Natural killer cell treated with Interleukin-12 subunit alpha and Interleukin-12 subunit beta and Interleukin-15 and Interleukin-18, amount 100 ng/mL, for 72 hours (primary cell): ENCODE data around the gene MX1. TPM values are rescaled to one million over a fixed set of nuclear protein-coding genes. Genes with fewer than 3 reads are reported as not detected.

Experiments
- ATAC-seq, 2 donors: fragments of 150-1000 bp; cut with Tn5 transposase in 1 of 2; sonication (Bioruptor Pico), chemical (Tn5 transposase) in 1 of 2; 2 replicates each; pipeline ENCODE4 v1.10.0; 2021
- DNase-seq: peaks from one replicate; pipeline ENCODE4 v3.0.0; 2022; ENCODE audit warnings: low spot score
- H3K27ac Mint-ChIP-seq, 2 donors: 1 replicate in 1 of 2; 2 replicates in 1 of 2; pipeline ENCODE4 v1.8.0; 2022; ENCODE audit warnings: mixed read lengths in 2 of 2, mild to moderate bottlenecking in 1 of 2, moderate library complexity in 1 of 2
- H3K27me3 Mint-ChIP-seq, 2 donors: 1 replicate in 1 of 2; 2 replicates in 1 of 2; pipeline ENCODE4 v1.8.0; 2022; ENCODE audit warnings: mixed read lengths in 2 of 2
- H3K36me3 Mint-ChIP-seq: one replicate; pipeline ENCODE4 v1.8.0; 2022; ENCODE audit warnings: mixed read lengths
- H3K4me1 Mint-ChIP-seq, 2 donors: 1 replicate in 1 of 2; 2 replicates in 1 of 2; pipeline ENCODE4 v1.8.0; 2022; ENCODE audit warnings: low read depth in 2 of 2, mixed read lengths in 2 of 2, mild to moderate bottlenecking in 1 of 2
- H3K4me3 Mint-ChIP-seq: one replicate; pipeline ENCODE4 v1.8.0; 2022; ENCODE audit warnings: mixed read lengths
- H3K9me3 Mint-ChIP-seq: 2 replicates; pipeline ENCODE4 v1.8.0; 2022; ENCODE audit warnings: mixed read lengths
- total RNA-seq, 2 donors: library from RNA; stranded (reverse); gene quantifications; one replicate each; pipeline ENCODE4 v1.2.3, GENCODE V29; 2022

The MX1 gene
- total RNA-seq = 10 to 100 TPM; 10.9 to 19.2 TPM

GRCh38 chr21:41425954-41426675 is at the start of gene MX1:
Gene MX1 (plus strand): TSS chr21:41426239. CDS start chr21:41432071, 5,832 bp downstream.
- H3K27me3 Mint-ChIP-seq = no peaks in the 10 kb centered on the region
- ATAC-seq = peak; percentile 97 to 99

DNA sequence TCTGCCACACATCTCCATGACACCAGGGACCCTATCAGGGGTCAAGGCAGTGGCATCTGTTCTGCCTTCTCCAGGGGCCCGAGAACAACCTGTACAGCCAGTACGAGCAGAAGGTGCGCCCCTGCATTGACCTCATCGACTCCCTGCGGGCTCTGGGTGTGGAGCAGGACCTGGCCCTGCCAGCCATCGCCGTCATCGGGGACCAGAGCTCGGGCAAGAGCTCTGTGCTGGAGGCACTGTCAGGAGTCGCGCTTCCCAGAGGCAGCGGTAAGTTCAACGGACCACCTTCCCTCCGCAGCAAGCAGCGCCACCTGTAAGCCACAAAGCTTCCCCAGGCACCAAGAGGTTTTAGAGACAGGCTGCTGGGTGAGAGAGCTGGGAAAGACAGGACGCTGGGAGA is 48.3 kb upstream of the MX1 start:
- H3K9me3 Mint-ChIP-seq = no peaks in the 10 kb centered on the region
- DNase-seq = no peak
- ATAC-seq = no peak
- no peaks in the 10 kb centered on the region for H3K27me3 Mint-ChIP-seq
- no peak overlapping the region for H3K27ac Mint-ChIP-seq
- peaks cover 5 to 6% of the 10 kb centered on the region in 2 donors for H3K4me1 Mint-ChIP-seq
- peaks cover 4% of the 10 kb centered on the region for H3K36me3 Mint-ChIP-seq
- H3K4me3 Mint-ChIP-seq = no peak overlapping the region

More at GRCh38 chr21:41425954-41426675, at the start of gene MX1:
- Mint-ChIP-seq H3K4me3 (peak within 1 kb of the TSS; percentile 94), H3K27ac (peak within 1 kb of the TSS; percentile 71 to 80), H3K4me1 (peaks cover 11 to 15% of the 10 kb centered on the region in 2 donors), H3K9me3 (no peaks in the 10 kb centered on the region), H3K36me3 (no peaks in the 10 kb centered on the region)
- DNase-seq = peak; percentile 87

GRCh38 chr21:41378849-41379248 is 47.2 kb upstream of the MX1 start:
- Mint-ChIP-seq H3K27me3 (no peaks in the 10 kb centered on the region), H3K9me3 (no peaks in the 10 kb centered on the region), H3K27ac (no peak overlapping the region), H3K4me1 (peaks cover 5 to 6% of the 10 kb centered on the region in 2 donors), H3K36me3 (peaks cover 4% of the 10 kb centered on the region), H3K4me3 (no peak overlapping the region)
- DNase-seq = no peak
- no peak for ATAC-seq

- no peaks in the 10 kb centered on the region for H3K27me3 Mint-ChIP-seq
- peaks cover 4% of the 10 kb centered on the region for H3K36me3 Mint-ChIP-seq
- ATAC-seq (no peak), DNase-seq (no peak)
- H3K27ac Mint-ChIP-seq = no peak overlapping the region
- H3K4me1 Mint-ChIP-seq = peaks cover 2 to 3% of the 10 kb centered on the region in 2 donors
- H3K4me3 Mint-ChIP-seq = no peak overlapping the region
- H3K9me3 Mint-ChIP-seq = no peaks in the 10 kb centered on the region
These were observed 46.1 kb upstream of the MX1 start for GRCh38 chr21:41379901-41380300.

DNA sequence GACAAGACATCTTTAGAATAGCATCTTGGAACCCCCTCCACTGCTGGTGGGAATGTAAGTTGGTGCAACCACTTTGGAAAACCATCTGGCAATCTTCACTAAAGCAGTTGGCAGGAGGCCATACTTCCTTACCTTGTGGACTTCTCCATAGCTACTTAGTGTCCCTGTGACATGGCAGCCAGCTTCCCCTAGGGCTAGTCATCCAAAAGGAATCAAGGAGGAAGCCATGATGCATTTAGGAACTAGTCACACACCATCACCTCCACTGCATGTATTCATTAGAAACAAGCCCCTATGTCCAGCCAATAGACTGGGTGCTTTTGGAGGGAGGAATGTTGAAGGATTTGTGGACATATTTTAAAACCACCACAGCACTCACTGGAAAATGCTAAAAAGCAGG is 44.3 kb upstream of the MX1 start:
- no peaks in the 10 kb centered on the region for H3K9me3 Mint-ChIP-seq
- H3K27ac Mint-ChIP-seq = no peak overlapping the region
- H3K4me3 Mint-ChIP-seq = no peak overlapping the region
- no peak for DNase-seq
- ATAC-seq = no peak
- H3K4me1 Mint-ChIP-seq = no peaks in the 10 kb centered on the region
- no peaks in the 10 kb centered on the region for H3K27me3 Mint-ChIP-seq
- H3K36me3 Mint-ChIP-seq = peaks cover 4% of the 10 kb centered on the region

DNA sequence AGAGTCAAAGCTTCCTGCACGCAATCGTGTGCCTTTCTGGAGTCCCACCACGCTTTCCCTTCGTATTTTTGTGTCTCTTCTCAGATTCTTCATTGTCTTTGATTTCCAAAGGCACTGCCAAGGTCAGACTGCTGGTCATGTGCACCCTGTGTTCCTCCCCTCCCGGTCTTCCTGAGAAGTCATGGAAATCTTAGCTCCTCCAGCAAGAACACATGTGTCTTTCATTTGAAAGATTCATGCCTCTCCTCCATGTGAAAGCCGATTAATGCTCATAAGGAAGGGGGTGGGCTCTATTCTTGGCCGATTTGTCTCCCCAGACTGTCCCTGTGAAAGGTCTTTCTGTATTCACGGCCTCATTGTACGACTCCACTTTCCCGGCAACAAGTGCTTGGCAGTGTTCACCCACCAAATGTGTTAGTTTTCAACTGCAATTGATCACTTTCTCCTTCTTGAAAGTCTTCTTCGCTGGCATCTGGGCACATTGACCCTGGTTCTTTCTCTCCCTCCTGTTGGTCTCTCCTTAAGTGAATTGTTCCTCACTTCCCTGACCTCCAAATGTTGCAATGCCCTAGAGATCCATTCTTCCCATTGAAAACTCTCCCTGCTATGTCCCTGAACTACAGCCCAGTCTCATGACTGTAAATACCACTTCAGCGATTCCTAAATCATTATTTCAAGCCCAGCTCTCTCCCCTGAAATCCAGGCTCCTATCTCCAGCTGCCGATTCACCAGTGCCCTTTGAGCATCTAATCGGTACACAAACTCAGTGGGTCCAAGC is 38.8 kb upstream of the MX1 start:
- no peaks in the 10 kb centered on the region for H3K27me3 Mint-ChIP-seq
- no peak overlapping the region for H3K4me3 Mint-ChIP-seq
- no peaks in the 10 kb centered on the region for H3K9me3 Mint-ChIP-seq
- DNase-seq (no peak), ATAC-seq (no peak)
- no peaks in the 10 kb centered on the region for H3K36me3 Mint-ChIP-seq
- H3K27ac Mint-ChIP-seq = no peak overlapping the region
- no peaks in the 10 kb centered on the region for H3K4me1 Mint-ChIP-seq

GRCh38 chr21:41387824-41388223 is 38.2 kb upstream of the MX1 start:
- H3K4me1 Mint-ChIP-seq = no peaks in the 10 kb centered on the region
- ATAC-seq (peak in 1 of 2 donors; percentile 28), DNase-seq (no peak)
- no peaks in the 10 kb centered on the region for H3K36me3 Mint-ChIP-seq
- no peaks in the 10 kb centered on the region for H3K9me3 Mint-ChIP-seq
- H3K27ac Mint-ChIP-seq = no peak overlapping the region
- no peaks in the 10 kb centered on the region for H3K27me3 Mint-ChIP-seq
- H3K4me3 Mint-ChIP-seq = no peak overlapping the region

- no peaks in the 10 kb centered on the region for H3K4me1 Mint-ChIP-seq
- no peak for ATAC-seq
- no peak overlapping the region for H3K27ac Mint-ChIP-seq
- H3K36me3 Mint-ChIP-seq = peaks cover under 1% of the 10 kb centered on the region
- no peak overlapping the region for H3K4me3 Mint-ChIP-seq
- no peak for DNase-seq
- no peaks in the 10 kb centered on the region for H3K27me3 Mint-ChIP-seq
- no peaks in the 10 kb centered on the region for H3K9me3 Mint-ChIP-seq
These were observed 37.8 kb upstream of the MX1 start for GRCh38 chr21:41388259-41388658.

GRCh38 chr21:41390043-41390639 is 35.9 kb upstream of the MX1 start:
- Mint-ChIP-seq H3K9me3 (no peaks in the 10 kb centered on the region), H3K27me3 (no peaks in the 10 kb centered on the region), H3K27ac (no peak overlapping the region), H3K36me3 (peaks cover 6% of the 10 kb centered on the region), H3K4me1 (no peaks in the 10 kb centered on the region), H3K4me3 (no peak overlapping the region)
- ATAC-seq (no peak), DNase-seq (no peak)

- ATAC-seq (no peak), DNase-seq (no peak)
- Mint-ChIP-seq H3K27ac (no peak overlapping the region), H3K36me3 (peaks cover 12% of the 10 kb centered on the region), H3K4me3 (no peak overlapping the region), H3K9me3 (no peaks in the 10 kb centered on the region), H3K4me1 (no peaks in the 10 kb centered on the region), H3K27me3 (no peaks in the 10 kb centered on the region)
These were observed 32.1 kb upstream of the MX1 start for GRCh38 chr21:41393876-41394465.

DNA sequence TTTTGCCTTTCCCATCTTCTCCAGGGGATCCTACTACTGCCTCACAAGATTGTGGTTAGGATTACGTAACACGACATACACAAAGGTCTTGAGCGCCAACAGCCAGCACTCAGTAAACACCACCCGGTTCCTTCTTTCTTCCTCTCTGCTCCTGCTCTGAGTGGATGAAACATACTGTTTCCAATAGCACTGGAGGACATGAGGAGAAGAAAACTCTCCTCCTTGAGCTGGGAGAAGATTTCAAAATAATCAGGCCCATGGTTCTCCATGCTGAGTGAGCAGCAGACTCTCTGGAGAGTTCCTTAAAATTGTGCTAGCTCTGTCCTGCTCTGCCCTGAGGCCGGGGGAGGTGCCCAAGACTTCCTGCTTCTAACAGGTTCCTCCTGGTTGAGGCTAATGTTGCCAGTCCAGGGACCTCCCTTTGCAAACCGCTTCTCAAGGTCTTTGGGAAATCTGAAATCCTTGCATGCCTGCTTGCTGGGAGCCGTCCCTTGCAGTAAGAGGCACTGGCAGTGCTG is 29.4 kb upstream of the MX1 start:
- Mint-ChIP-seq H3K27ac (no peak overlapping the region), H3K27me3 (no peaks in the 10 kb centered on the region), H3K9me3 (no peaks in the 10 kb centered on the region), H3K4me1 (no peaks in the 10 kb centered on the region), H3K4me3 (no peak overlapping the region), H3K36me3 (peaks cover 12% of the 10 kb centered on the region)
- ATAC-seq = no peak
- no peak for DNase-seq

- Mint-ChIP-seq H3K9me3 (no peaks in the 10 kb centered on the region), H3K27me3 (no peaks in the 10 kb centered on the region), H3K4me1 (no peaks in the 10 kb centered on the region), H3K36me3 (peaks cover 12% of the 10 kb centered on the region), H3K4me3 (no peak overlapping the region), H3K27ac (no peak overlapping the region)
- no peak for ATAC-seq
- DNase-seq = no peak
These were observed 28.6 kb upstream of the MX1 start for GRCh38 chr21:41397471-41397891.

DNA sequence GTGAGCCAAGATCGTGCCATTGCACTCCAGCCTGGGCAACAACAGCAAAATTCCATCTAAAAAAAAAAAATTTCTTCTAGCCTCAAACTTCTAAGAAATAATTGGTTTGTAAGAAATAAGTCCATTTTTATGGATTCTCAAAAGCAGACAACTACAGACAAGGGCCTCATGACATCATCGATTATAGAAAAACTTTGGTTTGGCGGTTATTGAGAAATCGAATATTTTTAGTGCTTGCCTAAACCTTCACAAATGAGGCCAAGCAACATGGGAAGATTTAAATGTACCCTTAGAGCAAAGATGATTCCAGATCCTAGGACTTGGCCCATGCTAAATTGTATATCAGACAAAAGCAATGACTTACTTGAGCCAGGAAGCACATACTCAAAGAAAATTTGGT is 27.8 kb upstream of the MX1 start:
- no peaks in the 10 kb centered on the region for H3K4me1 Mint-ChIP-seq
- no peak overlapping the region for H3K4me3 Mint-ChIP-seq
- ATAC-seq (no peak), DNase-seq (no peak)
- H3K36me3 Mint-ChIP-seq = peaks cover 14% of the 10 kb centered on the region
- no peaks in the 10 kb centered on the region for H3K27me3 Mint-ChIP-seq
- no peaks in the 10 kb centered on the region for H3K9me3 Mint-ChIP-seq
- no peak overlapping the region for H3K27ac Mint-ChIP-seq
